ENCODE data around the gene ORM1.

The ORM1 gene

GRCh38 chr9:114281473-114282103, 41.3 kb upstream of the ORM1 start:
- peaks cover 10 to 12% of the 10 kb centered on the region in 2 donors for H3K4me1 ChIP-seq (ENCODE audit: control insufficient read depth in 1 of 2, insufficient read depth in 2 of 2, low read length in 2 of 2)
- H3K27ac ChIP-seq (ENCODE audit: low read depth, low read length): no peak overlapping the region
- H3K4me3 ChIP-seq (ENCODE audit: low read depth in 1 of 2, low read length in 2 of 2): no peak overlapping the region
- H3K36me3 ChIP-seq (ENCODE audit: control insufficient read depth in 1 of 2, insufficient read depth in 2 of 2, low read length in 2 of 2): no peaks in the 10 kb centered on the region
- H3K9ac ChIP-seq (ENCODE audit: low read depth in 1 of 2, low read length in 2 of 2): no peak overlapping the region
- no peaks in the 10 kb centered on the region for H3K27me3 ChIP-seq (ENCODE audit: control insufficient read depth in 1 of 2, insufficient read depth in 2 of 2, low read length in 2 of 2)
- no peaks in the 10 kb centered on the region for H3K9me3 ChIP-seq (ENCODE audit: control insufficient read depth in 1 of 2, low read length in 2 of 2)

GRCh38 chr9:114282104-114282485, 40.8 kb upstream of the ORM1 start:
- Histone ChIP-seq H3K4me1 (ENCODE audit: control insufficient read depth in 1 of 2, insufficient read depth in 2 of 2, low read length in 2 of 2) (peaks cover 10 to 12% of the 10 kb centered on the region in 2 donors), H3K9me3 (ENCODE audit: control insufficient read depth in 1 of 2, low read length in 2 of 2) (no peaks in the 10 kb centered on the region), H3K27me3 (ENCODE audit: control insufficient read depth in 1 of 2, insufficient read depth in 2 of 2, low read length in 2 of 2) (no peaks in the 10 kb centered on the region), H3K9ac (ENCODE audit: low read depth in 1 of 2, low read length in 2 of 2) (no peak overlapping the region), H3K36me3 (ENCODE audit: control insufficient read depth in 1 of 2, insufficient read depth in 2 of 2, low read length in 2 of 2) (no peaks in the 10 kb centered on the region), H3K4me3 (ENCODE audit: low read depth in 1 of 2, low read length in 2 of 2) (no peak overlapping the region), H3K27ac (ENCODE audit: low read depth, low read length) (no peak overlapping the region)

DNA sequence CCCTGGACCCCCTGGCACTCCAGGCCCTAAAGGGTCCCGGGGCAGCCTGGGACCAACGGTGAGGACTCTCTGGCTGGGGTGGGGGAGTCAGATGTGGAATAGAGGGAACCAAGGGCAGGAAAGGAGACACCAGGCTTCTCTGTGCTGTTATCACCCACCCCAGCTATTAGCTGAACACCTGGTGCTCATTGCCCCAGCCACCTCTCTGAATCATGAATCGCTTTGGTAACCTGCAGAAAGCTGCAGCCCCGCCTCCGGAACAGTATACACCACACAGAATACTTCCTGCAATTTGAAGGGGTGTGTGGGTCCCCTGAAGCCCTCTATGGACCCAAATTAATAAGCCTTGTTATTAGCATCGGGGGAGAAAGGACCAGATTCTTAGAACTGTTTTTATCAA, 40.4 kb upstream of the ORM1 start:
- H3K9ac ChIP-seq (ENCODE audit: low read depth in 1 of 2, low read length in 2 of 2): no peak overlapping the region
- no peaks in the 10 kb centered on the region for H3K27me3 ChIP-seq (ENCODE audit: control insufficient read depth in 1 of 2, insufficient read depth in 2 of 2, low read length in 2 of 2)
- no peak overlapping the region for H3K4me3 ChIP-seq (ENCODE audit: low read depth in 1 of 2, low read length in 2 of 2)
- no peaks in the 10 kb centered on the region for H3K36me3 ChIP-seq (ENCODE audit: control insufficient read depth in 1 of 2, insufficient read depth in 2 of 2, low read length in 2 of 2)
- peaks cover 10 to 12% of the 10 kb centered on the region in 2 donors for H3K4me1 ChIP-seq (ENCODE audit: control insufficient read depth in 1 of 2, insufficient read depth in 2 of 2, low read length in 2 of 2)
- H3K9me3 ChIP-seq (ENCODE audit: control insufficient read depth in 1 of 2, low read length in 2 of 2): no peaks in the 10 kb centered on the region
- no peak overlapping the region for H3K27ac ChIP-seq (ENCODE audit: low read depth, low read length)

DNA sequence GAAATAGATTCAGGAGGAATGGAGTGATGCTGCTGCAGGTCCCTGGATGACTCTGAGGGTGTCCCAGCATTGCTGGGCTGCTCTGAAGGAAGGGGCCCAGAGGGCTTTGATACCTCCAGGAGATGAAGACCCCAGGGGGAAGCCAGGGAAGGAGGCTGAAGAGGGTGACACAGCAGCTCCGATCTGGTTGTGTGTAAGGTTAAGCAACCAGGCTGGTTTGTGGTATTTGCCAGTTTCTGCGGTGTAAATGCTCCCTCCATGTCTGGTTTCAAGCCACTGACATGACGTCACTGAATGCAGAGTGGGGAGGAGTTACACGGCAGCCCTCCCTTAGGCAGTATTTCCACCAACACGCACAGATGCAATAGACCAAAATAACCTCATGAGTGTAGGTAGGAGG, 40.0 kb upstream of the ORM1 start:
- no peaks in the 10 kb centered on the region for H3K27me3 ChIP-seq (ENCODE audit: control insufficient read depth in 1 of 2, insufficient read depth in 2 of 2, low read length in 2 of 2)
- no peak overlapping the region for H3K9ac ChIP-seq (ENCODE audit: low read depth in 1 of 2, low read length in 2 of 2)
- no peaks in the 10 kb centered on the region for H3K9me3 ChIP-seq (ENCODE audit: control insufficient read depth in 1 of 2, low read length in 2 of 2)
- H3K36me3 ChIP-seq (ENCODE audit: control insufficient read depth in 1 of 2, insufficient read depth in 2 of 2, low read length in 2 of 2): no peaks in the 10 kb centered on the region
- peaks cover 10 to 12% of the 10 kb centered on the region in 2 donors for H3K4me1 ChIP-seq (ENCODE audit: control insufficient read depth in 1 of 2, insufficient read depth in 2 of 2, low read length in 2 of 2)
- H3K4me3 ChIP-seq (ENCODE audit: low read depth in 1 of 2, low read length in 2 of 2): no peak overlapping the region
- H3K27ac ChIP-seq (ENCODE audit: low read depth, low read length): no peak overlapping the region

DNA sequence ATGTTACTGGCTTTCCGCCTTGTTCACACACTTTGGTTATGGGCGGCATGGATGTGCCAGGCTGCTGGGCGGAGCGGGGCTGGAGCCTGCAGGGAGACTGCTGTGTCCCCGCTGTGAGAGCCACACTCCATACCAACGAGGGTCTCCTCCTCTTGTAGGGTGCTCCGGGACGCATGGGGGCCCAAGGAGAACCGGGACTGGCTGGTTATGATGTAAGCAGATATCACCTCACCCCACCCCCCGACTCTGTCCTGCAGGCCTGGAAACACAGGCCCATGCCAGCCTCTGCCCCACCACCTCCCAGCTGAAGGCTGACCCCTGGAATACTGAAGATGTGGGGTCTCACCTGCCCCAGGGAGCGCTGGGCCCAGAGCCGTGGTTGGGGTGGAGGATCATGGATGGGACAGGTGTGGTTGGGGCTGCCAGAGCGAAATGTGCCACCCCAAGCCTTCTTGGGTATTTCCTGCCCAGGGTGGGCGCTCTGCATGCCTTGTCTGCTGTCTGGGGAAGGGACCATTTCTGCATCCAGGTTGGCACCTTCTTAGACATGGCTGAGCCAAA, 39.3 kb upstream of the ORM1 start:
- H3K4me3 ChIP-seq (ENCODE audit: low read depth in 1 of 2, low read length in 2 of 2): no peak overlapping the region
- H3K4me1 ChIP-seq (ENCODE audit: control insufficient read depth in 1 of 2, insufficient read depth in 2 of 2, low read length in 2 of 2): peaks cover 10 to 12% of the 10 kb centered on the region in 2 donors

GRCh38 chr9:114284316-114285060, 38.4 kb upstream of the ORM1 start:
- H3K4me3 ChIP-seq (ENCODE audit: low read depth in 1 of 2, low read length in 2 of 2): no peak overlapping the region
- H3K27ac ChIP-seq (ENCODE audit: low read depth, low read length): no peak overlapping the region
- H3K9ac ChIP-seq (ENCODE audit: low read depth in 1 of 2, low read length in 2 of 2): no peak overlapping the region
- H3K27me3 ChIP-seq (ENCODE audit: control insufficient read depth in 1 of 2, insufficient read depth in 2 of 2, low read length in 2 of 2): no peaks in the 10 kb centered on the region
- no peaks in the 10 kb centered on the region for H3K9me3 ChIP-seq (ENCODE audit: control insufficient read depth in 1 of 2, low read length in 2 of 2)
- H3K36me3 ChIP-seq (ENCODE audit: control insufficient read depth in 1 of 2, insufficient read depth in 2 of 2, low read length in 2 of 2): no peaks in the 10 kb centered on the region
- H3K4me1 ChIP-seq (ENCODE audit: control insufficient read depth in 1 of 2, insufficient read depth in 2 of 2, low read length in 2 of 2): peaks cover 10 to 12% of the 10 kb centered on the region in 2 donors

More for the DNA sequence above, 39.3 kb upstream of the ORM1 start:
- H3K27ac ChIP-seq (ENCODE audit: low read depth, low read length): no peak overlapping the region
- H3K27me3 ChIP-seq (ENCODE audit: control insufficient read depth in 1 of 2, insufficient read depth in 2 of 2, low read length in 2 of 2): no peaks in the 10 kb centered on the region
- no peaks in the 10 kb centered on the region for H3K9me3 ChIP-seq (ENCODE audit: control insufficient read depth in 1 of 2, low read length in 2 of 2)
- no peaks in the 10 kb centered on the region for H3K36me3 ChIP-seq (ENCODE audit: control insufficient read depth in 1 of 2, insufficient read depth in 2 of 2, low read length in 2 of 2)
- no peak overlapping the region for H3K9ac ChIP-seq (ENCODE audit: low read depth in 1 of 2, low read length in 2 of 2)

- Histone ChIP-seq H3K36me3 (ENCODE audit: control insufficient read depth in 1 of 2, insufficient read depth in 2 of 2, low read length in 2 of 2) (no peaks in the 10 kb centered on the region), H3K27ac (ENCODE audit: low read depth, low read length) (no peak overlapping the region), H3K9me3 (ENCODE audit: control insufficient read depth in 1 of 2, low read length in 2 of 2) (no peaks in the 10 kb centered on the region)
Observed at GRCh38 chr9:114285166-114285867, 37.6 kb upstream of the ORM1 start.

GRCh38 chr9:114286146-114286679, 36.7 kb upstream of the ORM1 start:
- no peak overlapping the region for H3K9ac ChIP-seq (ENCODE audit: low read depth in 1 of 2, low read length in 2 of 2)
- no peaks in the 10 kb centered on the region for H3K27me3 ChIP-seq (ENCODE audit: control insufficient read depth in 1 of 2, insufficient read depth in 2 of 2, low read length in 2 of 2)
- no peaks in the 10 kb centered on the region for H3K36me3 ChIP-seq (ENCODE audit: control insufficient read depth in 1 of 2, insufficient read depth in 2 of 2, low read length in 2 of 2)
- H3K4me1 ChIP-seq (ENCODE audit: control insufficient read depth in 1 of 2, insufficient read depth in 2 of 2, low read length in 2 of 2): peaks cover 9 to 10% of the 10 kb centered on the region in 2 donors
- H3K4me3 ChIP-seq (ENCODE audit: low read depth in 1 of 2, low read length in 2 of 2): no peak overlapping the region
- no peaks in the 10 kb centered on the region for H3K9me3 ChIP-seq (ENCODE audit: control insufficient read depth in 1 of 2, low read length in 2 of 2)
- no peak overlapping the region for H3K27ac ChIP-seq (ENCODE audit: low read depth, low read length)

More at GRCh38 chr9:114285166-114285867, 37.6 kb upstream of the ORM1 start:
- Histone ChIP-seq H3K9ac (ENCODE audit: low read depth in 1 of 2, low read length in 2 of 2) (no peak overlapping the region), H3K4me3 (ENCODE audit: low read depth in 1 of 2, low read length in 2 of 2) (no peak overlapping the region), H3K4me1 (ENCODE audit: control insufficient read depth in 1 of 2, insufficient read depth in 2 of 2, low read length in 2 of 2) (peaks cover 10 to 12% of the 10 kb centered on the region in 2 donors), H3K27me3 (ENCODE audit: control insufficient read depth in 1 of 2, insufficient read depth in 2 of 2, low read length in 2 of 2) (no peaks in the 10 kb centered on the region)

DNA sequence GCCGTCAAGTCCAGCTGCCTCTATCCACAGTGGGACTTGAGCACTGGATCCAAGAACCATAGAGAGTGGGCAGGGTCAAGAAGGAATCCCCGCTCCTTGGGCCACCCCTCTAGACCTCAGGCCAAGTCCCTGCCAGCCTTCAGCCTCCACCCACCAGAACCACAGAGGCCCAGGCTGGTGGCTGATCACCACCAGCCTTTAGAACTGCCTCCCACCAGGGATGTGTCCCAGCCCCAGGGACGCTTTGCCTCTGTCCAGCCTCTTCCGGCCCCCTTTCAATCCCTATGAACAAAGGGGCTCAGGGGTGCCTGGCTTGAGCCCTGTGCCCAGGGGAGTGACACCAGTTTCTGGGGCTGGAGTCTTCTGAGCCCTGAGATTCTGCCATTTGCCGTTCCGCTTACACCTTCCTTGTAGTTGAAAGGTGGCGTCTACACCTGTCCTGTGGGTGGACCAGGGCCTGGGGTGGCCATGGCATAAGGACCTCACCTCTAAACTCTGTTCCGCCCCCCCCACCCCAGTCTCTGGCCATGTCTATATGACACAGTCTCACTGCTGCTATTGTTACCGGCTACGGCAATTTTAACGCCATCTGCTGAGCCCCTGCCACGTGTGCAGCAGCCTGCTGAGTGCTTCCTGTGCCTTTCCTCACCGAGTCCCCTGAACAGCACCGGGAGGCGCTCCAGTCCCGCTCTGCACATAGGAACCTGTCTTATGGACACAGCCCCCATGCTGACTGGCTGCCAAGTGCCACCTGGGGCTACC, 35.7 kb upstream of the ORM1 start:
- H3K27ac ChIP-seq (ENCODE audit: low read depth, low read length): no peak overlapping the region
- H3K9me3 ChIP-seq (ENCODE audit: control insufficient read depth in 1 of 2, low read length in 2 of 2): no peaks in the 10 kb centered on the region
- peaks cover 3 to 4% of the 10 kb centered on the region in 2 donors for H3K4me1 ChIP-seq (ENCODE audit: control insufficient read depth in 1 of 2, insufficient read depth in 2 of 2, low read length in 2 of 2)
- no peaks in the 10 kb centered on the region for H3K36me3 ChIP-seq (ENCODE audit: control insufficient read depth in 1 of 2, insufficient read depth in 2 of 2, low read length in 2 of 2)
- H3K27me3 ChIP-seq (ENCODE audit: control insufficient read depth in 1 of 2, insufficient read depth in 2 of 2, low read length in 2 of 2): no peaks in the 10 kb centered on the region
- H3K9ac ChIP-seq (ENCODE audit: low read depth in 1 of 2, low read length in 2 of 2): no peak overlapping the region
- H3K4me3 ChIP-seq (ENCODE audit: low read depth in 1 of 2, low read length in 2 of 2): no peak overlapping the region

All from duodenal mucosa (tissue), 2 donors.